OCI-LY3 (cell line): ENCODE results near the gene REPS2.

Experiments
- H2AFZ ChIP-seq: fragments of 200-600, 300-600 bp; shearing (Covaris generic); 2 replicates; pipeline ENCODE4 v1.6.0; 2014; ENCODE audit warnings: antibody characterized with exemption, low read depth, low read length
- H3K27ac ChIP-seq: fragments of 200-600, 300-600 bp; sonication (generic); 2 replicates; pipeline ENCODE4 v1.5.1; 2014; ENCODE audit warnings: mild to moderate bottlenecking, low read length, moderate library complexity, mixed read lengths
- H3K27me3 ChIP-seq: fragments of 200-600, 300-600 bp; sonication (generic); 2 replicates; pipeline ENCODE4 v1.6.1; 2014; ENCODE audit warnings: low read depth, low read length, mixed read lengths
- H3K36me3 ChIP-seq: fragments of 200-600, 300-600 bp; sonication (generic); replicated peaks from 2 replicates; pipeline ENCODE3; 2014; ENCODE audit warnings: low read depth, low read length, mixed read lengths
- H3K4me1 ChIP-seq: fragments of 300-600, 200-600 bp; sonication (generic); 2 replicates; pipeline ENCODE4 v1.6.1; 2014; ENCODE audit warnings: low read length, mixed read lengths
- H3K4me2 ChIP-seq: fragments of 200-600, 300-600 bp; sonication (generic); 2 replicates; pipeline ENCODE4 v1.6.1; 2014; ENCODE audit warnings: low read length, mixed read lengths
- H3K4me3 ChIP-seq: fragments of 300-600, 200-600 bp; sonication (generic); 2 replicates; pipeline ENCODE4 v1.5.1; 2014; ENCODE audit warnings: antibody characterized with exemption, mild to moderate bottlenecking, low read length, moderate library complexity
- H3K79me2 ChIP-seq: fragments of 300-600, 200-600 bp; shearing (Covaris generic); 2 replicates; pipeline ENCODE4 v1.6.1; 2014; ENCODE audit warnings: mild to moderate bottlenecking, low read length, mixed read lengths
- H3K9ac ChIP-seq: fragments of 300-600, 200-600 bp; shearing (Covaris generic); 2 replicates; pipeline ENCODE4 v1.6.0; 2014; ENCODE audit warnings: mild to moderate bottlenecking, low read length, moderate library complexity
- H3K9me3 ChIP-seq: fragments of 200-600, 300-600 bp; shearing (Covaris generic); 2 replicates; pipeline ENCODE4 v1.6.1; 2014; ENCODE audit warnings: low read length, mixed read lengths; ENCODE audit not compliant: insufficient read depth
- H4K20me1 ChIP-seq: fragments of 200-600, 300-600 bp; sonication (generic); 2 replicates; pipeline ENCODE4 v1.6.1; 2016; ENCODE audit warnings: low read length, mixed read lengths; ENCODE audit not compliant: insufficient read depth
- EZH2phosphoT487 ChIP-seq: fragments of 200-600 bp; shearing (Covaris generic); IDR thresholded peaks from 2 replicates; pipeline ENCODE4 v1.6.1; 2018; ENCODE audit warnings: antibody characterized with exemption, mixed run types, low read depth
- TF ChIP-seq, protein P1 (sequence below): fragments of 200-600, 300-600 bp; sonication (generic); IDR thresholded peaks from 2 replicates; pipeline ENCODE4 v1.5.1; 2014; ENCODE audit warnings: antibody characterized with exemption, low read length, low read depth

The REPS2 gene

DNA sequence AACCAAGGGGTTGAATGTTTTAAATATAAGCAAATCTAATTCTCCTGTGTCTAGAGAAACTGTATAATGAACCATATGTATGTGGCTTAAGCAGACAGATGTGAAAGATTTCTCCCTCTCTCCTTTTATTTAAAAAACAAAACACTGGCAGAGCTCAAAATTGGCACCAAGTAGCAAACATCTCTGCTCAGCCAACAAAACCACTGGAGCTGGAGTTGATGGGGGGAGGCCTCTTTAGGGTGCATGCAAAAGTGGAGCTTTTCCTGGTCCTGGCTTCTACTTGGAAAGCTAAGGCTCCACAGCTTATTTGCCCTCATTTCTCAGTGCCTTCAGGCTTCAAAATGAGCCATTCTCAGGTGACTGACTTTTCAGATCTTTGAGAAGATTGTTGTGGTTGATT is 95.6 kb downstream of the REPS2 start:
- no peak overlapping the region for H3K4me3 ChIP-seq
- H2AFZ ChIP-seq = no peak overlapping the region
- no peaks in the 10 kb centered on the region for H3K79me2 ChIP-seq
- TF ChIP-seq, protein P1, sequence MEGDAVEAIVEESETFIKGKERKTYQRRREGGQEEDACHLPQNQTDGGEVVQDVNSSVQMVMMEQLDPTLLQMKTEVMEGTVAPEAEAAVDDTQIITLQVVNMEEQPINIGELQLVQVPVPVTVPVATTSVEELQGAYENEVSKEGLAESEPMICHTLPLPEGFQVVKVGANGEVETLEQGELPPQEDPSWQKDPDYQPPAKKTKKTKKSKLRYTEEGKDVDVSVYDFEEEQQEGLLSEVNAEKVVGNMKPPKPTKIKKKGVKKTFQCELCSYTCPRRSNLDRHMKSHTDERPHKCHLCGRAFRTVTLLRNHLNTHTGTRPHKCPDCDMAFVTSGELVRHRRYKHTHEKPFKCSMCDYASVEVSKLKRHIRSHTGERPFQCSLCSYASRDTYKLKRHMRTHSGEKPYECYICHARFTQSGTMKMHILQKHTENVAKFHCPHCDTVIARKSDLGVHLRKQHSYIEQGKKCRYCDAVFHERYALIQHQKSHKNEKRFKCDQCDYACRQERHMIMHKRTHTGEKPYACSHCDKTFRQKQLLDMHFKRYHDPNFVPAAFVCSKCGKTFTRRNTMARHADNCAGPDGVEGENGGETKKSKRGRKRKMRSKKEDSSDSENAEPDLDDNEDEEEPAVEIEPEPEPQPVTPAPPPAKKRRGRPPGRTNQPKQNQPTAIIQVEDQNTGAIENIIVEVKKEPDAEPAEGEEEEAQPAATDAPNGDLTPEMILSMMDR = no peak
- TF ChIP-seq EZH2phosphoT487 = no peak
- no peaks in the 10 kb centered on the region for H3K27me3 ChIP-seq
- H3K4me1 ChIP-seq = peaks cover 9% of the 10 kb centered on the region
- no peaks in the 10 kb centered on the region for H3K9me3 ChIP-seq
- H4K20me1 ChIP-seq = no peaks in the 10 kb centered on the region
- no peak overlapping the region for H3K27ac ChIP-seq
- no peak overlapping the region for H3K9ac ChIP-seq
- no peaks in the 10 kb centered on the region for H3K36me3 ChIP-seq
- no peak overlapping the region for H3K4me2 ChIP-seq

DNA sequence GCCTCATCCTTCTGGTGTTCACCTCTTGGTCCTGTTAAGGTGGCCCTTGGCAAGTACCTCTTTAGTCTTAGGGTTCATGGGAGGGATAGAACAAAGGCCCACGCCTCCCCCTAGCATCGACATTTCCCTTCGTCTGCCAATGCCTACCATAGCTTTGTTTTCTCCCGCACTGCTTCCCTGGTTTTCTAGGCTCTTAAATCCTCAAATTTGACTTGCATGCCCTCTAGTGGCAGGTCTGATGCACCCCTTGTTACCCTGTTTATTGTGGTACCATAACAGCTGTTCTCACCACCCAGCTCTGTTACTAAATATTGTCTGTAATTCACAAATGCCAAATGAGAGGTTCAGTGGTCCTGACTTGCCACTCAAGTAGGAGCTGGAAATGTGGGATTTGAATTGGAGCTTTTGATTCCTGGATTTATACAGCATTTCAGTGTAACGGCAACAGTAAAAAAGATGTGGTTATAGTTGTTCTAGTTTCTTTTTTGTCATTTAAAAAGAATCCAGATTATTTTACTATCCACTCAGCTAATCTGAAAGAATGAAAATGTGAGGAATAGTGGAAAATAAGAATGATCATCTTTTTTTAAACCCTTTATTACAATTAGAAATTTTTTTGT is 100.1 kb downstream of the REPS2 start:
- Histone ChIP-seq H3K4me3 (peak overlapping the region; percentile 31; the same call in 1 of the 2 replicates), H3K36me3 (no peaks in the 10 kb centered on the region), H3K9ac (no peak overlapping the region), H3K79me2 (no peaks in the 10 kb centered on the region), H3K4me1 (no peaks in the 10 kb centered on the region), H3K27ac (no peak overlapping the region), H3K27me3 (no peaks in the 10 kb centered on the region), H3K9me3 (no peaks in the 10 kb centered on the region), H4K20me1 (no peaks in the 10 kb centered on the region), H2AFZ (peak overlapping the region; percentile 45; the same call in 1 of the 2 replicates), H3K4me2 (peak overlapping the region; percentile 50)
- TF ChIP-seq, protein P1 = peak; percentile 85
- no peak for TF ChIP-seq EZH2phosphoT487

DNA sequence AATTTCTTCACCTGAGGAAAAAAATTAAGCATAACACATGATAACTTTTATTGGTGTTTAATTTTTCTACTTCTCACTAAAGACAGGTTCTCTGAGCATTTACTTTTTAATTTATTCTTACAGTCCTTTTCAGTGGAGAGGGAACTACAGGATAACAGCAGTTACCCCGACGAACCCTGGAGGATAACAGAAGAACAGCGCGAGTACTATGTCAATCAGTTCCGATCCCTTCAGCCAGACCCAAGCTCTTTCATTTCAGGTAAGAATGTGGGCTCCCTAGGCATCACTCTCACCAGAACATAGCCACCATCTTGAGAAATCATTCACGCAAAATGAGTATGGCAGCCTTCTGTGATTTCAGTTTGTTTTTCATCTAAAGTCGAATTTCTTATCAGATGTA is 100.8 kb downstream of the REPS2 start:
- no peak overlapping the region for H2AFZ ChIP-seq
- H3K27ac ChIP-seq = no peak overlapping the region
- no peaks in the 10 kb centered on the region for H3K36me3 ChIP-seq
- no peaks in the 10 kb centered on the region for H3K27me3 ChIP-seq
- no peaks in the 10 kb centered on the region for H4K20me1 ChIP-seq
- no peak overlapping the region for H3K4me3 ChIP-seq
- peak overlapping the region; percentile 50 for H3K4me2 ChIP-seq
- no peak overlapping the region for H3K9ac ChIP-seq
- no peaks in the 10 kb centered on the region for H3K9me3 ChIP-seq
- H3K79me2 ChIP-seq = no peaks in the 10 kb centered on the region
- no peaks in the 10 kb centered on the region for H3K4me1 ChIP-seq
- TF ChIP-seq EZH2phosphoT487 = no peak
- TF ChIP-seq, protein P1 = no peak

DNA sequence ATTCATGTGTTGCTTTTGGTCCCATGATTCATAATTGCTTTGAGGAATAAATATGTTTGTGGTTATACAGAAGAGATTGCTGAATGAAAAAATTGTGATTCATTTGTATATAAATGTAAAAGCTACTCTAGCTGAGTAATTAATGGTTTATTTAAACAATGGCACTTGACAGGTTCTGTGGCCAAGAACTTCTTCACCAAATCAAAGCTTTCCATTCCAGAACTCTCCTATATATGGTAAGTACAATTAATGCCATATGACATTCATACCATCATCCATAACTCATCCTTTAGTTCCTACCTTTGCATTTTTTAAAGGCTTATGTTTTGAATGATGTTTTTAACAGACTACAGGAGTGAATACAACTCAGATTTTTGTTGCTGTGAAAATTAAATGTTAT is 105.8 kb downstream of the REPS2 start:
- H3K4me3 ChIP-seq = no peak overlapping the region
- no peaks in the 10 kb centered on the region for H4K20me1 ChIP-seq
- H3K4me2 ChIP-seq = no peak overlapping the region
- no peaks in the 10 kb centered on the region for H3K4me1 ChIP-seq
- H3K9ac ChIP-seq = no peak overlapping the region
- no peaks in the 10 kb centered on the region for H3K27me3 ChIP-seq
- no peaks in the 10 kb centered on the region for H3K36me3 ChIP-seq
- H3K27ac ChIP-seq = no peak overlapping the region
- TF ChIP-seq EZH2phosphoT487 = no peak
- TF ChIP-seq, protein P1 = no peak
- H2AFZ ChIP-seq = no peak overlapping the region
- no peaks in the 10 kb centered on the region for H3K9me3 ChIP-seq
- H3K79me2 ChIP-seq = no peaks in the 10 kb centered on the region
